HG02610 (cell line): Measurements from ENCODE around the gene DNHD1.
"Not testable (repeated sequence)": the region's sequence is repeated elsewhere in the genome, so short reads cannot be mapped to it uniquely, and the experiment has no call there.

Experiments
- ATAC-seq: cut with Tn5 transposase; IDR thresholded peaks from one replicate; pipeline ENCODE4 v1.9.1; 2021; ENCODE audit warnings: mild to moderate bottlenecking, moderate library complexity; ENCODE audit not compliant: unreplicated experiment

Gene DNHD1

DNA sequence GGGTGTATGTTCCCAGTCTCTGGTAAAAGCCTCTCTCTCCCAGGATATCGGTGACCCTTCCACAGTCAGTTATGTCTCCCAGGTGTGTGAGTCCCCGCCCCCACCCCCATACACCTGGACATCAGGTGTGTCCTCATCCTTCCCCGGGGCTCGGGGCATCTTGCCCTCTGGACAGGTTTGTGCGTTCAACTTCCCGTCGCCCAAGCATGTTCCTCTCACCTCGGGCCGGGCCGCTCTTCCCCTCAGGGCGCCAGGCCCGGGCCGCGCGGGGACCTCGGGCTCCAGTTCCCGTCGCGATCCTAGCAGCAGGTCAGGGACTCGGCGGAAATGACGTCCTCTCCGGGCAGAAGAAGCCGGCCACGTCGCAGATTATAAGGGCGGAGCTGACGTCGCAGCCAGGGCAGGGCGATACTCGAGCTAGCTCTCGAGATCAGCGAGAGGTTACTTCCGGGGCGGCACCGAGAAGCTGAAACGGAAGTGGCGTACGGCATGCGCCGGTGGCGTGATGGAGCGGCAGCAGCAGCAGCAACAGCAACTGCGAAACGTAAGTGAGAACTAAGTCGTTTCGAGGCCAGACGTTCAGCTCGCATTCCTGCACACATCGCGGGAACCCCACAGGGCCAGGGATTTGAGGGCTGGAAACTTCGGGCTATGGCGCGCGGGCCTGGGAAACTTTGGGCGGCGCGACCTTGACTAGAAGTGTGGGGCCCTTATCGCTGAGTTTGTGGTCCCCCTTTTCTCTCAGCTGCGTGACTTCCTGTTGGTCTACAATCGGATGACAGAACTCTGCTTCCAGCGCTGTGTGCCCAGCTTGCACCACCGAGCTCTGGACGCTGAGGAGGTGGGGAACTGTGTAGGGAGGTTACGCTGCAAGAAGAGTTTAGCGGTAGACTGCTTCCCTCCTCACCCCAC, 15.8 kb upstream of the DNHD1 start, which contains the start of the genes ARFIP2 and TIMM10B:
ARFIP2 (minus strand) TSS at position 320 of the 912 bp plus-strand sequence. CDS start 910 bp downstream, outside the sequence.
TIMM10B (plus strand) TSS at position 490 of the 912 bp plus-strand sequence; CDS start at position 506, 16 bp downstream.
- peak; percentile 99 for ATAC-seq

DNA sequence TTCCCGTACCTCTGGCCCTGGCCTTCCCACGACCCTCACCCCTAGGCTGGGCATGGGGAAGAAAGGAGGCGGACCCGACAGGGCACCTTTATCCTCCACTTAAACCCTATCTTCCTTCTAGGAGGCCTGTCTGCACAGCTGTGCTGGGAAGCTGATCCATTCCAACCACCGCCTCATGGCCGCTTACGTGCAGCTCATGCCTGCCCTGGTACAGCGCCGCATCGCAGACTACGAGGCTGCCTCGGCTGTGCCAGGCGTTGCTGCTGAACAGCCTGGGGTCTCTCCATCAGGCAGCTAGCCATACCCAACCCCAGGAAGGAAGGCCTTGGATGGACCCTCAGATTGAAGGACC, 15.2 kb upstream of the DNHD1 start:
- ATAC-seq: no peak

DNA sequence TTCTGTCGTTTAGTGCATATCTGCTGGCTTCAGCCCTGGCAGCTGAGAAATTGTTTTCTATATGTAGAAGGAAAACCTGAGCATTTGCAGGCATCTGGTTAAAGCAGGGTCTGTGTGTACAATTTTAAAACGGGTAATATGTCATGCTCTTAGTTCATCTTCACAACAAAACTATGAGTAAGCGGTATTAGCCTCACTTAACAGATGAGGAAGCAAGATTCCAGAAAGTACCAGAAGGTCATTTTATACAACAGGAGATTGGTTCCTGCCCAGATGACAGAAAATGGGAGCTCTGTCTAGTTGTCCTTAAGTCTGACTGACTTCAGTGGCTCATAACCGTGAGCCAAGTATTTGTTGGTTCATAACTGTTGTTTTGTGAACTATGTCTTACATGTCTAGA, 14.6 kb upstream of the DNHD1 start:
- no peak for ATAC-seq

DNA sequence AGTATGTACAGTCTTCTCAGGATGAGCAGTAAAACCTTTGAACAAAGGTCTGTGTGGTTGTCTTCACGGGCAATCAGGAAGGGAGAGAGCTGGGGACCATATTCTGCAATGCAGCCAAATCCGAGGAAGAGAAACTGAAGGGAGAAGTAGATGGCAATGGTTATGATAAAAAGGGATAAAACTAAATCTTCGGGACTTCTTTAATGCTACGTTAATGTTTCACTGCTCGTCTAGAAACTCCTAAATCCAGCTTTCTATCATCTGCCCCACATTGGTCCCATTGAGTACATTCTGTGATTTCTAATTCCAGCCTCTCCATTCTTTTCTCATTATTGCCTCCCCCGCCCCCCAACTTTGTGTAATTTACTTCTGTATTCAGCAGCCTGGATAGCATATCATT, 14.1 kb upstream of the DNHD1 start:
- ATAC-seq: no peak

DNA sequence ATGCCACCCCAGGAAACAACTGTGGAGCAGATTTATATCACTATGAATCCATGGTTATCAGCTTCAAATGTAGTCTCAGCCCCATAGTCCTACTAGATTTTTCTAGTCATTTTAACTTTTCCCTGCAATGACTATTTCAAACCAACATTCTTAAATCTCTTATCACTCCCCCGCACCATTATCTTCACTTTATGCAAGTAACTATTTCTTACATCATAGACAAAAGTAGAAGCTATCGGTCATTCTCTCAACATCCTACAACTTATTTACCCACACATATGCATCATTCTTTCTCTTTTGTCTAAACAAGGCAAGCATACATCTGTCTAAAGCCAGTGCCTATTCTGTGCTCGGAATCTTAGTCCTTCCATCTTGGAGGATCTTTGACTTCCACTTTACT, 11.4 kb upstream of the DNHD1 start:
- ATAC-seq: no peak

DNA sequence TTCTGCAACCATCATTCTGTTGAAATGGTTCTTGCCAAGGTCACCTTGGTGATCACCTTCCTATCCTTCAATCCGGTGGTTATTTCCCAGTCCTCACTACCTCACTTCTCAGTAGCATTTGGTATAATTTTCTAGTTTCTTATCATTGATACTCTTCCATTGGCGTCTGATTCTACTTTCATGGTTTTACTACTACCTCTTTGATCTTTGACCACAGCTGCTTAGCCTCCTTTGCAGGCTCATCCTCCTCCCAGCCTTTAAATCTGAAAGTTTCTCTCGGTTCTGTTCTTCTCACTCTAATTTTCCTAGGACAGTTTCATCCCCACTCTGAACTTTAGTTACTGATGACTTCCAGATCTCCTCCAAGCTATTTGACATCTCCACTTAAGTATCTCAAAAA, 10.8 kb upstream of the DNHD1 start:
- no peak for ATAC-seq

DNA sequence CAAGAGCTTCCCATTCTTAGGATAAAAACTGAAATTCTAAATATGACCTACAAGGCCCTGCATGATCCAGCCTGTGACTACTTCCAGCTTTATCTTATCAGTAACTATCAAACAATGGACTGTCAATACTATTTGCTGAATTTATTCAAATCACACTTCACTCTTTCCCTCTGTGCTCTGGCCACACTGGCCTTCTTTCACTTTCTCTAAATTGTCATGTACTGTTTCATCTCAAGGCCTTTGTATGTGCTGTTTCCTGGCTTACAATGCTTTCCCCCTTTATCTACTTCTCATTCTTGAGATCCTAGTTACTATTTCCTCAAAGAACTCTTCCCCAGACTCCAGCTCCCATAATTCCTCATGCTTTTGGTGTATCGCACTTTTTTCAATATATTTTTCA, 10.1 kb upstream of the DNHD1 start:
- ATAC-seq: no peak

DNA sequence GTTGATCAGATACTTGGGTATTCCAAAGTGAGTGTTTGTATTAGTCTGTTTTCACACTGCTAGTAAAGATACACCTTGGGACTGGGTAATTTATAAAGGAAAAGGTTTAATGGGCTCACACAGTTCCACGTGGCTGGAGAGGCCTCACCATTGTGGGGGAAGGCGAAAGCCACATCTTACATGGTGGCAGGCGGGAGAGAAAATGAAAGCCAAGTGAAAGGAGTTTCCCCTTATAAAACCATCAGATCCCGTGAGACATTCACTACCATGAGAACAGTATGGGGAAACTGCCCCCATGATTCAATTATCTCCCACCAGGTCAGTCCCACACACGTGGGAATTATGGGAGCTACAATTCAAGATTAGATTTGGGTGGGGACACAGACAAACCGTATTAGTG, 8.7 kb upstream of the DNHD1 start:
- ATAC-seq: peak; percentile 61

DNA sequence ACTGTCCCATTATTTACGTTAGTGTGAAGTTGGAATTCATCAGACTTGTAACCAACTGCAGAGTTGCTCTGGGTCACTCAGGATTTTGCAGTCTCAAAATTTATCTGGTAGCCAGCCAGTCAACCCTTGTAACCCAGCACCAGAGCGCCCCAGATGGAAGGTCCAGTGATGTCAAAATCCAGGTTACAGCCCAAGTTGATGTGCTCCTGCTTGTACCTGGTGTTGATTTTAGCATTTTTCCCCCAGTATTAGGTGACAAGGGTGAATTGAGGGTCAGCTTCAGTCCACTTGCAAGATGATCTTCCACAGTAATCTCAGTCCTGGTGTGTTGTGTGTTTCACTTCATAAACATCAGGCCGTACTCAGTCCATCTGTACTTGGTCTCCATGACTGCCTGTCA, 8.3 kb upstream of the DNHD1 start:
- no peak for ATAC-seq

DNA sequence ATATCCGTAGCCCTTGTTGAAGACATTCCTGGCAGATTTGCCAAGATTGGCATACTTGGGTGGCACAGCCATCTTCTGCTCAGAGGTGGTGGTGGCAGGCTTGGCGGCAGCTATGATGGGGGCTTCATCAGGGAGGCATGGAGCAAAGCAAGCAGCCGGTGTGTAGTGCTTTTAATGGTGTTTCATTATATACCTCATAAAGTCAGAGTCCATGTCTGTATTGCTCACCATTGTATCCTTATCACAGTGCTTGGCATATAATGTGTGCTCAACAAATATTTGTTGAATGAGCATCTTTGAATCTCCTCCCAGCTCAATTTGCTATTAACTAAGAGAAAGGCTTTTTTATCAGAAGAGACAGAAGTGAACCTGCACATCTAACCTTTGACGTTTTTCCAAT, 7.8 kb upstream of the DNHD1 start:
- ATAC-seq: no peak

DNA sequence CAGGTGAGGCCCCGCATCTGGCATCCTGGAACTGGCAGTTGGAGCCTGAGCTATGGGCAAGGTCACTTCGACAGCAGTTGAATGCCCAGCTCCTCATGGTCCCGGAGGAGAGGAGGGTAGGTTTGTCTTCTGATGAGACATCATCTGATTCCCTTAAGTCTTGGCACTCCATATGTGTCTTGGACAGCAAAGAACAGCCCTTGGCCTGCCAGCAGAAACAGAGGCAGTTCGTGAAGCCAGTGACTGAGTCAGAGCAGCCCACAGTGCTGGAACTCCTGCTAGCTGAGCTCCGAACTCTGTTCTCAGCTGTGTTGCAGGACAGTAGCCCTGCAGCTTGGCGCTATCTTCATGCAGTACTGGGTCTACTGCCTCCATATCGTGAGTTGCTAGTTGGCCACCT, 1.0 kb downstream of the DNHD1 start:
- no peak for ATAC-seq

DNA sequence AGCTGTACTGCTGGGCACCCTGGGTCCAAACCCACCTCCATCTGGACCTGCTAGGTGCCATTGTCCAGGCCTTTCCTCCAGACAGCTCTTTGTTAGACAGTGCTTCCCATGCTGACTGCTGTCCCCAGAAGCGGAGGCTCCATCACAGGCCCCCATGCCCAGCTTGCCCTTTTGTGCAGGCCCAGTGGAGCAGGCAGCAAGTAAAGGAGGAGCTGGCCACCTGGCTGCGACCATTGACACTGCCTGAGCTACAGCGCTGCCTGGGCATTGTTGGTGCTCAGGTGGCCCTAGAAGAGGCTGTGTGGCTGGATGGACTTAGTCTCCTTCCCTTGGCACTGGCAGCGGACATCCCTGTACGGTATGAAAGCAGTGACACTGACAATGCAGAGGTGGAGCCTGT, 1.5 kb downstream of the DNHD1 start:
- no peak for ATAC-seq

DNA sequence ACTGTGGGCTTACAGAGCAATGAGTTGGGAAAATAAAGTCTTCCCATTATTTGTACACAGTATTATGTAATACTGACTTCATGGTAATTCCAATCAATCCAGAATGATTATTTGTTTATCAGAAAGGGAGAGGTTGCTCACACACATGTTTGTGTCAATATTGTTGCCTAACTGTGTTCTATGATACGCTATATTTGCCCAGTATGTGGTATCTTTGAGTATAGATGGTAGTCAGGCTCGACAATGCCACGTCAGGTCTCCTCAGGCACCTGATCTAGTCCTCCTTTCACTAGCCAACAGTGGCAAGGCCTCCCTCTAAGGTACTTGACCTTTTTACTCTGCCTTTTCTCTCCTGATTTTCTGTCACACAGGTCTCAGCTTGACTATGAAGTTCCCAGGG, 5.3 kb downstream of the DNHD1 start:
- no peak for ATAC-seq

DNA sequence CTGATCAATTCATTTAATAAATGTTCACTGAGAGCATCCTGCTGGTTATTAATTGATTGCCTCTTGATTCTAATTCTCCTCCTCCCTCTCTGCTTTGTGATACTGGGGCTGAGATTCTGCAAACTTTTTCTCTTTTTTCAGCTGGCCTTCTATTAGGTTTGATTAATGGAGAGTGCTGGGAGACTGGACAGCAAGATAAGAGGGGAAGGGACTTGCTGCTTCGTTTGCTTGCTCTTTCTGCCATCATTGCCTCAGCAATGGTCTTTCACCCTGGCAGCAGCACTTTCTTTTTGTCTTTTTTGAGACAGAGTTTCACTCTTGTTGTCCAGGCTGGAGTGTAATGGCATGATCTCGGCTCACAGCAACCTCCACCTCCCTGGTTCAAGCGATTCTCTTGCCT, 7.1 kb downstream of the DNHD1 start:
- no peak for ATAC-seq

DNA sequence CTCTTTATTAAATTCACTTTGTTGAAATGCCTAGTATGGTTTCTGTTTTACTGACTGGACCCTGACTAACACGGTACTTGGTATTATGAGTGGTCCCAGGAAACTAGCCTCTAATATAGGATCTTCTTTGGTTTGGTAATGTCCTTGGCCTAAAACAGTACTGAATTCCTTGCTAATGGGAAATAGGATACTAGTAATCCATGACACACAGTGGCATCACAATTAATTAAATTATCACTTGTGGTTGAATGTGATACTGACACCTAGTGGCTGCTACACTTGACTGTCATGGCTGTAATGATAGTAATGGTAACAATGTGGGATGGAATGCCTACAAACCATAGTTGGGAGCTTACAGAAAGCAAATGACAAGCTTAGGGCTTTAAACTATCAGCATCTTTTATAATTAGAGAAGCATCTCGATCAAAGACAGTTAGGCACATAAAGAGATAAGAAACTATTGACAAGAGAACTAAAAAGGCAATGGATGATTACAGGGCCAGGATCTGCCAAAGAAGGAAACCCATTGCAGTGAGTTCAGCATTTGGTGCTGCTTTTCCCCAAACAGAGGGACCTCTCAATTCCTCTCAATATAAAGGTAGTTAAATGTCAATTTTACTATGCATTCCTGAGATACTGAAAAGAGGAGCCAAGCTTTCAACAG, 8.6 kb downstream of the DNHD1 start:
- peak; percentile 53 for ATAC-seq

DNA sequence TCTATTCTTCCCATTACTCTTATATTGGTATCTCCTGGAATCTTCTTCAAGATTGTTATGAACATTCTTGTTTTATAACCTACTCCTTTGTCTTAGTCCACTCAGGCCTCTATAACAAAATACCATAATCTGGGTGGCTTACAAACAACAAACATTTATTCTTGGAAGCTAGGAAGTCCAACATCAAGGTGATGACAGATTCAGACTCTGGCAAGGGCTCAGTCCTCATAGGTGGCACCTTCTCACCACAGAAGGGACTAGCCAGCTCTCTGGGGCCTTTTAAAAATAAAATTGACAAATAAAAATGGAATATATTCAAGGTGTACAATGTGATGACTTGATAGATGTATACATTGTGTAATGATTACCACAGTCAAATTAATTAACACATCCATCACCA, 19.8 kb downstream of the DNHD1 start:
- ATAC-seq: no peak

DNA sequence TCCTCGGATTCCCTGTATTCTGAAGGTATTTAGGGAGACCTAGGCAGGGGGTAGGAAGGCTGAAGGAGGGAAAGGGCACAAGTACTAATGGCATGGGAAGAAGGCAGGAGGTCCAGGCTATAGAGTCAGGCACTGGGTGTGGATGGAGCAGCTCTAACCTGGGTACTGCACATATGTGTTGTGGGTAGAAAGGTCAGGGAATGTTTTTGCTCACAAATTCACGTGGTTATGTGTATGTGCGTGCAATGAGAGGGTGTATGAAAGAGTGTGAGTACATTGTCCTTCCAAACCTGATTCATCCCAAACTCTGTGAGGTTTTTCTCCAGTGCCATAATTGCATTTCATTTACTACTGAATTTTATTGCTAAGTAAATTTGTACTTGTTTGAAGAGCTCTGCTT, 23.2 kb downstream of the DNHD1 start:
- ATAC-seq: no peak

DNA sequence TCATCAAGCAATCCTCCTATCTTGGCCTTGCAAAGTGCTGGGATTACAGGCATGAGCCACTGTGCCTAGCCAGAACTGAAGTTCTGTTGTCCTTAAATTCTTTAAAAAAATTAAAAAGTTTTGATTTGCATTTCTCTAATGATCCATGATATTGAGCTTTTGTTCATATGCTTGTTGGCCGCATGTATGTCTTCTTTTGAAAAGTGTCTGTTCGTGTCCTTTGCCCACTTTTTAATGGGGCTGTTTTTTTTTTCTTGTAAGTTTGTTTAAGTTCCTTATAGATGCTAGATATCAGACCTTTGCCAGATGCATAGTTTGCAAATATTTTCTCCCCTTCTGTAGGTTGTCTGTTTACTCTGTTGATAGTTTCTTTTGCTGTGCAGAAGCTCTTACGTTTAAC, 24.9 kb downstream of the DNHD1 start:
- not testable (repeated sequence) for ATAC-seq

DNA sequence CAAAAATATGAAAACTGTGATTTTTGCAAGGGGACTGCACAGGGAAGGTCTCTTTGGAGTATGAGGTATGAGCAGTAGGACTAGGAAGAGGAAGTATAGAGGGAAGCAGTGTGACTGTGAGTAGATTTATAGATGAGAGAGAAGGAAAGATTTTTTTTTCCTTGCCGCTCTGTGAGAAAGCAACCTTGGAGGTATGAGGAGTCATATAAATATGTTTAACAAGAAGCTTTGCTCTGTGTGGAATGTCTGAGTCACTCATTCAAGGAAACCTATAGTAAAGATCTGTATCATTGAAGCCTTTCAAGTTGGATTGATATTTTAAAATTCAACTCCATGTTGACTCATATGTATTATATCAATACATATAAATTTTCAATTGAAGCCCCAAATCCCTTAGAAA, 26.2 kb downstream of the DNHD1 start:
- no peak for ATAC-seq

DNA sequence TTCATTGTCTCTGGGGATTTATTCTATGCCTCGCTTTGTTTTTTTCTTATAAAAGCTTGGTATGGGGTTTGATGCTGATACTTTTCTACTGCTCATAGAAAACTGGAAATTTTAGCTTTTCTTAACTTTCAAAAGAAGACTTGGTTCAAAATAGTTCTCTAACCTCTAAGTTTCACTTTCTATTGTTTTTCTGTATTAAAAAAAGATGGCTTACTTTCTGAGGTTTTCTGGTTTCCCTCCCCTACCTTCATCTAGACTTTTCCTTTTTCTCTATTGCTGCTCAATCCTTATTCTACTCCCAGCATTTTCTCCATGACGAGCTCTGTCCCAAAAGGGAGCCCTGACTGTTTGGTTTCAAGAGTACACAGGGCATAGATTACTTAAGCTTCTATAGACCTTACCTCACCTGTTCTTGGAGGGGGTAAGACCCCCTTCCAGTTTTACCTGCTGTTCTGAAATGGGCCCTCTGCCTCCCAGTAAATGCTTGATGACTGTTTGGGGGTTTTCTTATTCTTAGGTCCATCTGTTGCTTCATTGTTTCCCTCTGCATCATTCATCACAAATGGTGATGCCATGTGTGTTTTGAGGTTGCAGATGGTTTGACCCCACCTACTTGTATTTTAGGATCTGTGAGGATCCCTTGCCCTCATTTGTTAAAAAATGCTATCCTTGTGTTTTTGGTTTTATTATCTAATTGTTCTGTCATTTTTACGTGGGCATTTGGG, 29.5 kb downstream of the DNHD1 start:
- ATAC-seq: no peak

DNA sequence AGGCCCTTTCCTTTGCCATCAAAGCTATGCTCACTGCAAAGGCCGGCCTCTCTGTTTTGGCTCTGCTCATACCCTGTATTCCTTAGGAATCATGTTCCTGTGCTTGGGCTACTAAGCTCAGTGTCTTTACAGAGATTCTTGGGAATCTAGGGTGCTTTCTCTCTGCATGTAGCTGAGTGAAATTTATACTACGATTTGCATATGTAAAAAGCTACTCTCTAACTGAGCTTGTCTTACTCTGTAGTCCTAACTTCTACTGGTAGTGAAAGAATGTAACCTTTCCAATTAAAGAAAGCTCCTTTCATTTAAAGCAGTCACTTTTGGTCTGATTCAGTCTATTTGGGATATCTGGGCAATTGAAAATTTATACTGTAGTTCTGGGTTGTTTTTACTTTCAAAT, 32.2 kb downstream of the DNHD1 start:
- ATAC-seq: no peak

DNA sequence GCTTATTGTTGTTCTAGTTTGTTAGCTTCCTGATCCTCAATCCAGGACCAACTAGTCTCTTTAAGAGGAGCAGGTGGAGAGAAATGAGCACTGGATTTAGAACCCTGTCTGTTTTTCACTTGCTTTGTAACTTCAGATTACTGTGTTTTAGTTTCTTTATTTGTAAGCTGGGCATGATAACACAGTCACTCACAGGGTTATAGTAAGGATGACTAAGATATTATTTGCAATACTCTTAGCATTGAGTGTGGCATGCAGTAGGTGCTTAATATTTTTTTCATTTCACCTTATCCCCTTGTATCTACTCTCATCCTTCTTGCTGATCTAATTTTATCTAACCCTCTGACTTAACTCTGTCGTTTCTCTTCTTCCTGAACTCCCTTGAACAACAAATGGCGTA, 33.8 kb downstream of the DNHD1 start:
- no peak for ATAC-seq
